HAP-1 (cell line): ENCODE data around the gene PRKG2.
"Not testable (repeated sequence)": the region's sequence is repeated elsewhere in the genome, so short reads cannot be mapped to it uniquely, and the experiment has no call there.

ENCODE experiments used
- DNase-seq, 2 experiments: peaks; one replicate each; pipeline ENCODE4 v3.0.0-alpha.2; 2016 to 2020; ENCODE audit warnings: low spot score in 2 of 2
- H3K27me3 ChIP-seq: fragments of 250-450 bp; sonication (Bioruptor Pico); 2 replicates; pipeline ENCODE4 v1.5.1; 2020; ENCODE audit warnings: low read depth, mild to moderate bottlenecking, moderate library complexity
- H3K36me3 ChIP-seq: fragments of 250-450 bp; sonication (Bioruptor Pico); replicated peaks from 2 replicates; pipeline ENCODE4 v1.5.1; 2020; ENCODE audit warnings: mild to moderate bottlenecking
- H3K4me1 ChIP-seq: fragments of 250-450 bp; sonication (Bioruptor Pico); 2 replicates; pipeline ENCODE4 v1.5.1; 2020; ENCODE audit warnings: mild to moderate bottlenecking
- H3K4me3 ChIP-seq: fragments of 250-450 bp; sonication (Bioruptor Pico); 2 replicates; pipeline ENCODE4 v1.5.1; 2020; ENCODE audit warnings: mild to moderate bottlenecking, moderate library complexity
- H3K9me3 ChIP-seq: fragments of 250-450 bp; sonication (Bioruptor Pico); 2 replicates; pipeline ENCODE4 v1.5.1; 2020; ENCODE audit warnings: mild to moderate bottlenecking, moderate library complexity
- in situ Hi-C: fragments of 300-500 bp; cut with MboI; formaldehyde crosslinking; loops from 3 replicates; pipeline ENCODE4 v1.14.3; 2020; ENCODE audit warnings: low sequenced_read_pairs, inconsistent platforms, mixed read lengths

The PRKG2 gene

DNA sequence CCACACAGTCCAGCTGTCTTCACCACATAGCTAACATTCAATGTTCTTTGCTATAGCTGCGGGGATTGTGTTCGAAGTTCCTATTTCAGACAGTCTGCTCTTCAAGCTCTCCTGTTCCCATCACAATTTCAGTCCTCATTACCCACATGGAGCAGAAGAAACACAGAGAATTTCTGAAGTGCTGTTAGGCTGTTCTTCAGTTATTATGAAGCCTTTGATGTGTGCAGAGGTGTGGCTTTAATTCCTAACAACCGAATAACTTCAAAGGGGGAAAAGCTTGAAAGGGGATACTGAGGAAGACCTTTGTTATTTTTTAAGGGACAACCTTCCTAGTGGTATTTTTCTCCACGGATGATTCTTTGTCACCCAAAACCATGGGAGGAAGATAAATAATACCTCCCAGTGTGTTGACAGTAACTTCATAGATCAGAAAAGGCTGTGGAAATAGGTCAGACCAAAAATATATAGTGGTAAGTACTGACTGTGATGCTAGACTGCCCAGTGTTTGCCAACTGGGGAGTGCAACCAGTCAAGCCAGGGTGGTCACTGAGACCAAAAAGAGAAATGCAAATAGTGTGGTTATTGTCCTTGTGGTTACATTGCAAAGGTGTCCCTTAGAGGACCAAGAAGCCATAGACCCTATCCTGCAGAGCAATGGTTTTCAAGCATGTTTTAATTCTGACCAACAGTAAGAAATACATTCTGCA is 52.1 kb downstream of the PRKG2 start:
- no peak for DNase-seq
- no peak overlapping the region for H3K4me3 ChIP-seq
- in situ Hi-C loops, result no loop called here
- H3K27me3 ChIP-seq, result no peaks in the 10 kb centered on the region
- no peaks in the 10 kb centered on the region for H3K36me3 ChIP-seq
- no peaks in the 10 kb centered on the region for H3K4me1 ChIP-seq
- H3K9me3 ChIP-seq, result no peaks in the 10 kb centered on the region

DNA sequence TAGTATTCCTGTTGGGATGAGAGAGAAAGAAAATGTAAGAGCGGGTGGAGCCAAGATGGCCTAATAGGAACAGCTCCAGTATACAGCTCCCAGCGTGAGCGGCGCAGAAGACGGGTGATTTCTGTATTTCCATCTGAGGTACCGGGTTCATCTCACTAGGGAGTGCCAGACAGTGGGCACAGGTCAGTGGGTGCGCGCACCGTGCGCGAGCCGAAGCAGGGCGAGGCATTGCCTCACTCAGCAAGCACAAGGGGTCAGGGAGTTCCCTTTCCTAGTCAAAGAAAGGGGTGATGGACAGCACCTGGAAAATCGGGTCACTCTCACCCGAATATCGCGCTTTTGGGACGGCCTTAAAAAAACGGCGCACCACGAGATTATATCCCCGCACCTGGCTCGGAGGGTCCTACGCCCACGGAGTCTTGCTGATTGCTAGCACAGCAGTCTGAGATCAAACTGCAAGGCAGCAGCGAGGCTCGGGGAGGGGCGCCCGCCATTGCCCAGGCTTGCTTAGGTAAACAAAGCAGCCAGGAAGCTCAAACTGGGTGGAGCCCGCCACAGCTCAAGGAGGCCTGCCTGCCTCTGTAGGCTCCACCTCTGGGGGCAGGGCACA is 61.2 kb downstream of the PRKG2 start:
- H3K9me3 ChIP-seq, H3K4me3 ChIP-seq, H3K36me3 ChIP-seq, H3K27me3 ChIP-seq, H3K4me1 ChIP-seq, in situ Hi-C loops, DNase-seq: not testable (repeated sequence)

DNA sequence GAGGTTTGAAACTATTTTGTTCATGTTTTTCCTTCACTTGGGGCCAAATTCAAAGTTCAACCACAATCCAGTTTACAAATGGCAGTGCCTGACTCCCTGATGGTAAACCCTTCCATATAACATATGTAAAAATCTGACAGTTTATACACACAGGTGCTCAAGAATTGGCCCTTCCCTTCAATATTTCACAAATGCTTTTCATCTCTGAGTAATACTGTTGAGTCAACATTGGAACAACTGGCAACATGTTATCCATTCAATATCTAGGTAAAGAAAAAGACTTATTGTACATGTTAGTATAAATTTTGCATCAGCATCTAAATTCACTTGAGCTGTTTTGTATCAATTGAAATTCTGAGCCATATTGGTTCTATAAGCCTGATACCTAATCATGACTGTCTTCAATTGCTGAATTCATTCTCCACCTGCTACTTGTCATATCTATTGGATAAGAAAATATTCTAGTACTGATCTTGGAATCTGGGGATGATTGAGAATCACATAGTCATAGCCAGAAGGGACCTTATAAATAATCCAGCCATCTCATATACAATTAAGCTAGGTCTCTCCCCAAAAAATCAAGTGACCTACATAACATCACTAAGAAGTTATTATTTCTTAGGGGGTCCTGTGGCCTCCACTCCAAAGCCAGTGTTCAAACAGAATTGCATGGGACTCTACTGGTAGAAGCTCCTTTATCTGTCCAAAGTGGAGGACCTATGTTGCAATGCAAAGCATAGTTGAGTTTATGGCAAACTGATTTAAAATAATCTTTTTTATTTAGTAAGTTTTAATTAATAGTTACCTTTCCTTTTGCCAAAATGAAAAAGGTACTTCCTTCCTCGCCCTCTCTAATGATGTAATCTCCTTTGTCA is 61.9 kb downstream of the PRKG2 start:
- Histone ChIP-seq H3K4me1 (no peaks in the 10 kb centered on the region), H3K9me3 (no peaks in the 10 kb centered on the region), H3K36me3 (no peaks in the 10 kb centered on the region), H3K4me3 (no peak overlapping the region), H3K27me3 (no peaks in the 10 kb centered on the region)
- in situ Hi-C loops, result no loop called here
- DNase-seq, result no peak

DNA sequence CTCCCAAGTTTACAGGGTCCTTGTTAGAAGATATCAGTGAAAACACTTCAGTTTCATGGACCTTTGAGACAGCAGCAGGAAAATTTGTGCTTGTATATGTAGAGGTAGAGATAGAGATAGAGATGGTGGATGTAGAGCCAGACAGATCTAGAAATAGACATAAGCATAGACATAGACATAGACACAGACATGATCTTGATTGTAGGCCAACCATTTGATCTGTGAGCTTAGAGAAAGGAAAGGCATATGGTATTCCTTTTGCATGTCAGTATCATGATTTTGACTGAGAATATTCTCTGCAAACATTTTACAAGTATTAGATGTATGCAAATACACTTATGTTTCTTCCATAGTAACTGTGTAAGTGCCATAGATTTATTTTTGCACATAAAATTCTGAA is 65.0 kb downstream of the PRKG2 start:
- H3K36me3 ChIP-seq, result no peaks in the 10 kb centered on the region
- H3K27me3 ChIP-seq, result no peaks in the 10 kb centered on the region
- no peaks in the 10 kb centered on the region for H3K9me3 ChIP-seq
- no peak overlapping the region for H3K4me3 ChIP-seq
- H3K4me1 ChIP-seq, result no peaks in the 10 kb centered on the region
- in situ Hi-C loops, result no loop called here
- DNase-seq, result no peak

DNA sequence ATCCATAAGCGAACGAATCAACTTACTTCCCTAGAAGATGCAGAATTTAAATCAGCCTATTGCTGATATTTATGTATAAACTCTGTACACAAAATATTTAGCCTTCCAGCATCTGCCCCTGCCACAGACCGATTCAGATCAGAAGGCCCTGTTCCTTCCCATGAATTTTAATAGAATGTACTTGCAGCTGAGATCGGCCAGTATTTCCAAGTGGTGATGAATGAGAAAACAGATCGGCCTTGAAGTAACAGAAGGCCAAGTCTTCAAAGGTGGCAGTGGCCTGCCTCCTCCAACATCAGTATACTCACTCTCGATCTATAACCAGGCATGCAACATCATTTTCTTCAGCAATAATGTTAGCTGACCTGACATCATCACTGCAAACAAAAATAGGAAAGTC is 66.4 kb downstream of the PRKG2 start:
- in situ Hi-C loops, result no loop called here
- H3K27me3 ChIP-seq, result no peaks in the 10 kb centered on the region; the same call in 1 of the 2 replicates
- no peak for DNase-seq

DNA sequence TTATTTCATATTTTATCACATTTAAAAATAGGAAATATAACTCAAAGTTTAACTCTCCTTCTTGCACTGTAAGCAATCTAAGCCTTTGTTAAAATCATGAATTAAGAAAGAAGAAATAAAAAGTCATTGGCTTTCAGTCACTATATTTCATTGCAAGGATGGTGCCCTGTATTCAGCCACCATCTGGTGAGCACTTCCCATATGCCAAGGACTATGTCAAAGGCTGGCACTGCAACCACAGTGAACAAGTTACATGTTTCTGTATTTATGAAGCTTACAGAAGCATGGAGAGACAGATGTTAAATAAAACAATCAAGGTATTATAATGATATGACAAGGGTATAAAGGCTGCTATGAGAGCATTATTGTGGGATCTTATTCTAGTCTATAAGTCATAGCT is 68.6 kb downstream of the PRKG2 start:
- Histone ChIP-seq H3K4me3 (no peak overlapping the region), H3K27me3 (no peaks in the 10 kb centered on the region; the same call in 1 of the 2 replicates), H3K36me3 (no peaks in the 10 kb centered on the region), H3K4me1 (no peaks in the 10 kb centered on the region), H3K9me3 (no peaks in the 10 kb centered on the region)
- in situ Hi-C loops, result no loop called here
- no peak for DNase-seq

More for the DNA sequence above, 66.4 kb downstream of the PRKG2 start:
- Histone ChIP-seq H3K4me3 (no peak overlapping the region), H3K9me3 (no peaks in the 10 kb centered on the region), H3K4me1 (no peaks in the 10 kb centered on the region), H3K36me3 (no peaks in the 10 kb centered on the region)

DNA sequence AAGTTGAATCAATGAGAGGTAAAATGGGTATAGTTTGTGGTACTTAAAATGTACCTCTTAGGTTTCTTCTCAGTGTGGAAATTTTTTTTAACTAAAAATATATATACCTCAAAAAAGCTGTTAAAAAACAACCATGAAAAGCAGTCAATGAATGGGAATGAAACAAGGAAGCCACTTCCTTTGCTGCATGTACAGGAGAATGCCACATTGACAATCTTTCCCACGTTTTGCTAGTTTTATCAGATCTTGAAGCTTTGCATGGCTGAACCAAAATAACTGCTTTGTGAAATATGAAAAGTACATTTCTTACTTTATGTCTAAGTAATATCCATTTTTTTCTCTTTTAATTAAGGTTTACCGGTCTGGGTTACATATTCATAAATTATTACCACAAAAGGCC is 71.8 kb downstream of the PRKG2 start:
- Histone ChIP-seq H3K36me3 (no peaks in the 10 kb centered on the region), H3K4me3 (no peak overlapping the region), H3K27me3 (no peaks in the 10 kb centered on the region; the same call in 1 of the 2 replicates), H3K9me3 (no peaks in the 10 kb centered on the region), H3K4me1 (no peaks in the 10 kb centered on the region)
- in situ Hi-C loops, result no loop called here
- DNase-seq, result no peak

DNA sequence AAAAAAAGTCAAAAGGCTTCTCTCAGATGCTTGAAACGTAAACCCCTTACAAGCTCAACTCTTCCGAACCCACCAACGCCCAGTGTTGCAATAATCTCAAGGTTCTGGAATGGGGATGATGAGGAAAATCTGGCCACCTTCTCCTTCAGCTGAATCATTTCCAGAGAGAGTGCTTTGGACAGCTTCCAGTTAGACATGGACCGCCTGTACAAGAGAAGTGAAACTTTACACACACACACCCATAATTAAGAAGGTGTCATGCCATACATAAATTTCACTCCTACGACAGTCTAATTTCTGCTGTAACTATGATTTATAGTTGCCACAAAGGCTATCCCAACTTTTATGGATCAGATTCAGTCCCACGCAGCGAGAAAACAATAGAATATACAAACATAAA is 72.3 kb downstream of the PRKG2 start:
- no peak overlapping the region for H3K4me3 ChIP-seq
- no peaks in the 10 kb centered on the region; the same call in 1 of the 2 replicates for H3K27me3 ChIP-seq
- in situ Hi-C loops, result no loop called here
- no peaks in the 10 kb centered on the region for H3K4me1 ChIP-seq
- DNase-seq, result no peak
- H3K36me3 ChIP-seq, result no peaks in the 10 kb centered on the region
- no peaks in the 10 kb centered on the region for H3K9me3 ChIP-seq

DNA sequence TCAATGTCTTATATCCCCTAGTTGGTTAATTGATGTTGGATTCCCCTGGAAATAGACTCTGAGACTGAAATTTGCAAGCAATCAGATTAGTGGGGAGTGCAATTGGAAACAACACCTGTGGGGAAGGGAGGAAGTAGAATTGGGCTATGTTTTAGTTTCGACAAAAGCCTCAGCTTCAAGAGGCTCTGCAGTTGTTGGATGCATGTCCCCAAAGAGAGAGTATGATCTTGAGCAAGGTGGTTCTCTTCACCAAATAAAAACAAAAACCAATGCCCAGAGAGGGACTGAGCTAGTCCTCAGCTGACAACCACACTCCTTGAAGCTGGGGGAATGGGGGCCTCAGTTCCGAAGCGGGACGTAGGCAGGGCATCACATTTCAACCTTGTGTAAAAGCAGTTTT is 77.1 kb downstream of the PRKG2 start:
- Histone ChIP-seq H3K36me3 (no peaks in the 10 kb centered on the region), H3K9me3 (no peaks in the 10 kb centered on the region), H3K4me1 (no peaks in the 10 kb centered on the region), H3K4me3 (no peak overlapping the region), H3K27me3 (no peaks in the 10 kb centered on the region)
- in situ Hi-C loops, result no loop called here
- no peak for DNase-seq

DNA sequence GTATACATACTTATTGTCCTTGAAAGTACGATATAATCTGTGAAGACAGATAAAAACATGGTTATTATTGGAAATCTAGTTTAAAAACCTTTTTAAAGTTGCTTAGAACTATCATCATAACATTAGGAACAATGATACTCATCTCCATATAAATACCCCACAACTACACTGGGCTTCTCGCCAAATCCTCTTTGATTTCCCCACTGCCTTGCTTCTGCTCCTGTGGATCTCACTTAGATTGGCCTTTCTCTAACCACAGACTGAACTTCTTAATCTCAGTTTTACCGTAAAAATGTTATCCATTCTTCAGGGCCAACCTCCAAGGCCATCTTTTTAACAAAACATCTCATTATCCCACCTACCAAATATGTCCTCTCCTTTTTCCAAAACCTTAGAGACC is 77.6 kb downstream of the PRKG2 start:
- Histone ChIP-seq H3K36me3 (no peaks in the 10 kb centered on the region), H3K4me1 (no peaks in the 10 kb centered on the region), H3K9me3 (no peaks in the 10 kb centered on the region), H3K27me3 (no peaks in the 10 kb centered on the region), H3K4me3 (no peak overlapping the region)
- peak; percentile 46 for DNase-seq
- in situ Hi-C loops, result no loop called here

DNA sequence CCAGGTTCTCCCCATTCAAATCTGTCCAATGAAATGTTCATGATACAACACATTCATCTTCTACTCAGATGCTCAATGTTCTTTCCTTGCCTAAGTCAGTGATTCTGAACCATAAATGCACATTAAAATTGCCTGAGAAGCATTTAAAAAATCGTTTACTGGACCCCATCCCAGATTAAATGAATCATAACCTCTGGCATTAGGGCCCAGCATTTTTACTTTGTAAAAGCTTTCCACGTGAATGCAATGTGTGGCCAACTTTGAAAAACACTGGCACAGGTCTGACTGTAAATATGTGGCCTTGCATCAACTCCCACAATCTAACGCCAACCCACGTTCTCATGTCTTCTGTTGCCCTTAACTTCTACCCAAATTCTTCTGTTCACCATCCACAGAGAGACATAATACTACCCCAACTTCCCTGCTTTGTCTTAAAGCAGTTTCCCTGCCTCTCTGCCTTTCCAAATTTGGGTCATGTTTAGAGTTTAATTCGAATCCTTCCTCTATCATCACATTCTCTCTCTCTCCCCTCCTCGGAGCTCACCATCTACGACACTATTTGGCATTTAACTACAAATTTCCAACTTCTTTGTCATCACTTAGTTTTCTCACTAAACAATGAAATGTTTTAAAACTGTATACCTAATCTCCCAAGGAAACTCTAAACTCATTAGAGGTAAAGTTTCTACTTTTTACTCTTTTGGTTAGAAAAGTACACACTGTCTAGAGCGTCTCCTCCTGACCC is 78.7 kb downstream of the PRKG2 start:
- Histone ChIP-seq H3K36me3 (no peaks in the 10 kb centered on the region), H3K4me1 (no peaks in the 10 kb centered on the region)
- DNase-seq, result no peak

DNA sequence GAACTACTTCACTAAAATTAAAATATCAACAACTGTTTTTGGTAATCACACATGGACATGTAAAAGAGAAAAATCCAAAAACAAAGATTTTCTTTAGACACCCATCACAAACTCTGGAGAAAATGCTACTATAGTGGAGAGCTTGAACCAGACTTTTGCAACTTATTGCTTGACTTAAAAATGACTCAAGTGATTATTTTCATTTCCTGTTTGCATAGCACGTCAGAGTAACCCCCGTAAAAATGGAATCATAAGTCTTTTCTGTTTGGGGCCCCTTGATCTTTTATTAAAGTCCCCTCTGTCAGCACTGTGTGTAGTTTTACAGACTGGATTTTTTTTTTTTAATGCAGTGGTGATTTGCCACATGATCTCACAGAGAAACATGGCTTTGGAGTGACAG is 79.5 kb downstream of the PRKG2 start:
- in situ Hi-C loops, result no loop called here
- no peak for DNase-seq
- Histone ChIP-seq H3K9me3 (no peaks in the 10 kb centered on the region), H3K36me3 (no peaks in the 10 kb centered on the region), H3K27me3 (no peaks in the 10 kb centered on the region), H3K4me3 (no peak overlapping the region), H3K4me1 (no peaks in the 10 kb centered on the region)

More for the DNA sequence above, 78.7 kb downstream of the PRKG2 start:
- Histone ChIP-seq H3K9me3 (no peaks in the 10 kb centered on the region), H3K4me3 (no peak overlapping the region), H3K27me3 (no peaks in the 10 kb centered on the region)
- in situ Hi-C loops, result no loop called here

DNA sequence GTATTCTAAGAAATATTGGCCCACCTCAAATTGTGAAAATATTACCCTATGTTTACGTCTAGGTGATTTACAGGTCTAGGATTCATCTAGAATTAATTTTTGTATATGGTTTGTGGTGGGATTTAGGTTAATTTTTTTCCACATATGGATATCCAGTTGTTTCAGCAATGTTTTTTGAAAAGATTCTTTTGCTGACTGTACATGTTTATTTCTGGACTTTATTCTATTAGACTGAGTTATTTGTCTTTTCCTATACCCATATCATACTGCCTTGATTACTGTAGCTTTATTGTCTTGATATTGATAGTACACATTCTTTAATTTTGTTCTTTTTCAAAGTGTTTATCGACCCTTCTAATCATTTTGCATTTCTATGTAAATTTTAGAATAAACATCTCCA is 83.5 kb downstream of the PRKG2 start:
- H3K27me3 ChIP-seq, result no peaks in the 10 kb centered on the region
- no peaks in the 10 kb centered on the region for H3K36me3 ChIP-seq
- no peaks in the 10 kb centered on the region for H3K4me1 ChIP-seq
- no peaks in the 10 kb centered on the region for H3K9me3 ChIP-seq
- no peak overlapping the region for H3K4me3 ChIP-seq
- in situ Hi-C loops, result no loop called here
- no peak for DNase-seq
